Glutamatergic neuron (in vitro differentiated cells): ENCODE results near the gene TDRD7. TPM values are rescaled to one million over a fixed set of nuclear protein-coding genes. Genes with fewer than 3 reads are reported as not detected.
A peak's percentile ranks its signal among the peaks of the same experiment; 100 is the strongest.

Experiments used
- DNase-seq: peaks from one replicate; pipeline ENCODE4 v3.0.0; 2022
- H3K27ac Mint-ChIP-seq: one replicate; pipeline ENCODE4 v1.8.0; 2020; ENCODE audit warnings: mild to moderate bottlenecking, mixed read lengths, inconsistent platforms; ENCODE audit not compliant: unreplicated experiment
- H3K27me3 Mint-ChIP-seq: one replicate; pipeline ENCODE4 v1.8.0; 2020; ENCODE audit warnings: mild to moderate bottlenecking, moderate library complexity, mixed read lengths, inconsistent platforms; ENCODE audit not compliant: unreplicated experiment
- H3K36me3 Mint-ChIP-seq: one replicate; pipeline ENCODE4 v1.8.0; 2020; ENCODE audit warnings: mild to moderate bottlenecking, mixed read lengths, inconsistent platforms; ENCODE audit not compliant: unreplicated experiment
- H3K4me1 Mint-ChIP-seq: one replicate; pipeline ENCODE4 v1.8.0; 2020; ENCODE audit warnings: mild to moderate bottlenecking, low read depth, mixed read lengths, inconsistent platforms; ENCODE audit not compliant: unreplicated experiment
- H3K4me3 Mint-ChIP-seq: one replicate; pipeline ENCODE4 v1.8.0; 2020; ENCODE audit warnings: mild to moderate bottlenecking, mixed read lengths, inconsistent platforms; ENCODE audit not compliant: unreplicated experiment
- H3K9me3 Mint-ChIP-seq: one replicate; pipeline ENCODE4 v1.8.0; 2020; ENCODE audit warnings: mild to moderate bottlenecking, moderate library complexity, mixed read lengths, inconsistent platforms; ENCODE audit not compliant: unreplicated experiment
- CTCF ChIP-seq: fragments of 200-600 bp; sonication (generic); IDR thresholded peaks from one replicate; pipeline ENCODE4 v1.5.0; 2021; ENCODE audit not compliant: partially characterized antibody, unreplicated experiment
- total RNA-seq: library from RNA; stranded (reverse); fragmentation: NEBNext Ultra II Directional; extraction: Animal tissue kit (Norgen Biotek cat#: 25700); gene quantifications from one replicate; pipeline ENCODE4 v1.2.1, GENCODE V29; 2021; ENCODE audit not compliant: unreplicated experiment

TDRD7 gene
- total RNA-seq, 1 donor from 2014 or later: 1.4 TPM

- DNase-seq: no peak
- H3K36me3 Mint-ChIP-seq: peaks cover 12% of the 10 kb centered on the region
- H3K27me3 Mint-ChIP-seq: peaks cover 18% of the 10 kb centered on the region
- H3K27ac Mint-ChIP-seq: no peak overlapping the region
- peaks cover 6% of the 10 kb centered on the region for H3K4me1 Mint-ChIP-seq
- TF ChIP-seq CTCF: no peak
- peaks cover 3% of the 10 kb centered on the region for H3K9me3 Mint-ChIP-seq
- peak overlapping the region; percentile 7 for H3K4me3 Mint-ChIP-seq
Measured at GRCh38 chr9:97500263-97500662, 88.4 kb downstream of the TDRD7 start.

GRCh38 chr9:97500765-97501176, 88.9 kb downstream of the TDRD7 start:
- Mint-ChIP-seq H3K4me1 (peaks cover 6% of the 10 kb centered on the region), H3K9me3 (peaks cover 3% of the 10 kb centered on the region), H3K27ac (no peak overlapping the region), H3K36me3 (peaks cover 12% of the 10 kb centered on the region), H3K4me3 (peak overlapping the region; percentile 78), H3K27me3 (peaks cover 18% of the 10 kb centered on the region)
- no peak for DNase-seq
- TF ChIP-seq CTCF: no peak

GRCh38 chr9:97501177-97501971, 89.5 kb downstream of the TDRD7 start, which contains the start of gene TMOD1:
Gene TMOD1, plus strand, starts transcription at chr9:97501666. Its CDS starts 22,523 bp downstream, at chr9:97524189.
- DNase-seq: peak; percentile 55
- Mint-ChIP-seq H3K9me3 (peaks cover 3% of the 10 kb centered on the region), H3K36me3 (peaks cover 12% of the 10 kb centered on the region)

GRCh38 chr9:97501972-97502221, 90.0 kb downstream of the TDRD7 start:
- TF ChIP-seq CTCF: no peak
- Mint-ChIP-seq H3K4me1 (peaks cover 6% of the 10 kb centered on the region), H3K36me3 (peaks cover 9% of the 10 kb centered on the region), H3K27ac (no peak overlapping the region), H3K27me3 (peaks cover 18% of the 10 kb centered on the region), H3K4me3 (no peak overlapping the region), H3K9me3 (peaks cover 3% of the 10 kb centered on the region)
- no peak for DNase-seq

More at GRCh38 chr9:97501177-97501971, 89.5 kb downstream of the TDRD7 start, which contains the start of gene TMOD1:
- Mint-ChIP-seq H3K4me3 (peak within 1 kb of the TSS; percentile 86), H3K27ac (no peak within 1 kb of the TSS), H3K27me3 (peaks cover 18% of the 10 kb centered on the region), H3K4me1 (peaks cover 6% of the 10 kb centered on the region)
- TF ChIP-seq CTCF: no peak

GRCh38 chr9:97502222-97502983, 90.5 kb downstream of the TDRD7 start:
- Mint-ChIP-seq H3K36me3 (peaks cover 5% of the 10 kb centered on the region), H3K4me1 (peaks cover 6% of the 10 kb centered on the region), H3K4me3 (peak overlapping the region; percentile 86), H3K9me3 (peaks cover 3% of the 10 kb centered on the region), H3K27me3 (peaks cover 18% of the 10 kb centered on the region), H3K27ac (no peak overlapping the region)
- peak; percentile 27 for DNase-seq
- no peak for TF ChIP-seq CTCF
